GM23248 (cell line): ENCODE measurements around the gene PRRG2. TPM values are rescaled to one million over a fixed set of nuclear protein-coding genes. Genes with fewer than 3 reads are reported as not detected.
"Not testable (repeated sequence)": the region's sequence is repeated elsewhere in the genome, so short reads cannot be mapped to it uniquely, and the experiment has no call there.

Experiments used
- DNase-seq: peaks from one replicate; pipeline ENCODE4 v3.0.0-alpha.2; 2015
- H2AFZ ChIP-seq: fragments of 200-600 bp; sonication (generic); 2 replicates; pipeline ENCODE4 v1.6.1; 2016; ENCODE audit warnings: antibody characterized with exemption
- H3F3A ChIP-seq: fragments of 200-600 bp; sonication (generic); 2 replicates; pipeline ENCODE4 v1.6.1; 2016; ENCODE audit warnings: mild to moderate bottlenecking, antibody characterized with exemption, mixed run types; ENCODE audit not compliant: insufficient read depth
- H3K27ac ChIP-seq: fragments of 200-600 bp; sonication (generic); 2 replicates; pipeline ENCODE4 v1.5.1; 2016; ENCODE audit warnings: mild to moderate bottlenecking
- H3K27me3 ChIP-seq: fragments of 200-600 bp; sonication (generic); replicated peaks from 2 replicates; pipeline ENCODE4 v1.6.1; 2016; ENCODE audit warnings: mild to moderate bottlenecking; ENCODE audit not compliant: insufficient read depth
- H3K36me3 ChIP-seq: fragments of 200-600 bp; sonication (generic); 2 replicates; pipeline ENCODE4 v1.6.1; 2016; ENCODE audit warnings: low read depth, mild to moderate bottlenecking
- H3K4me1 ChIP-seq: fragments of 200-600 bp; sonication (generic); 2 replicates; pipeline ENCODE4 v1.6.1; 2016; ENCODE audit warnings: mild to moderate bottlenecking; ENCODE audit not compliant: insufficient read depth
- H3K4me2 ChIP-seq: fragments of 200-600 bp; sonication (generic); one replicate; pipeline ENCODE4 v1.6.1; 2016; ENCODE audit warnings: mild to moderate bottlenecking; ENCODE audit not compliant: unreplicated experiment
- H3K4me3 ChIP-seq: fragments of 200-600 bp; sonication (generic); 2 replicates; pipeline ENCODE4 v1.5.1; 2016; ENCODE audit warnings: mild to moderate bottlenecking
- H3K79me2 ChIP-seq: fragments of 200-600 bp; sonication (generic); 2 replicates; pipeline ENCODE4 v1.6.1; 2016; ENCODE audit warnings: mild to moderate bottlenecking; ENCODE audit not compliant: insufficient read depth
- H3K9ac ChIP-seq: fragments of 200-600 bp; sonication (generic); 2 replicates; pipeline ENCODE4 v1.6.1; 2016; ENCODE audit warnings: mild to moderate bottlenecking
- H3K9me2 ChIP-seq: fragments of 200-600 bp; sonication (generic); 2 replicates; pipeline ENCODE4 v1.6.1; 2016; ENCODE audit warnings: mixed run types, mild to moderate bottlenecking, moderate library complexity; ENCODE audit not compliant: insufficient read depth
- H3K9me3 ChIP-seq: fragments of 200-600 bp; sonication (generic); one replicate; pipeline ENCODE4 v1.6.1; 2017; ENCODE audit warnings: low read depth
- H4K20me1 ChIP-seq: fragments of 200-600 bp; sonication (generic); 2 replicates; pipeline ENCODE4 v1.6.0; 2016; ENCODE audit not compliant: insufficient read depth
- EZH2 ChIP-seq: fragments of 200-600 bp; sonication (generic); IDR thresholded peaks from 2 replicates; pipeline ENCODE4 v1.6.1; 2018; ENCODE audit warnings: antibody characterized with exemption, mild to moderate bottlenecking; ENCODE audit not compliant: insufficient read depth, poor library complexity, severe bottlenecking
- EZH2phosphoT487 ChIP-seq: fragments of 200-600 bp; sonication (generic); IDR thresholded peaks from 2 replicates; pipeline ENCODE4 v1.6.1; 2018; ENCODE audit warnings: antibody characterized with exemption, moderate library complexity, mild to moderate bottlenecking, low read depth; ENCODE audit not compliant: insufficient read depth
- WGBS, 2 experiments: methylation state at CpG; one replicate each; pipeline ENCODE4 v1.1.6; 2015 to 2017; ENCODE audit warnings: low lambda C conversion rate in 2 of 2, low coverage in 1 of 2; ENCODE audit errors: missing lambda C conversion rate in 2 of 2; 5-methylcytosine and 5-hydroxymethylcytosine counted together
- in situ Hi-C: fragments of 300-500 bp; cut with MboI; formaldehyde crosslinking; loops from 2 replicates; pipeline ENCODE4 v1.15.0; 2020
- polyA plus RNA-seq: library from polyadenylated mRNA; unstranded; fragments of >200 nt; fragmentation: Nextera tagmentation; extraction: Ambion mirVana; gene quantifications from 2 replicates; pipeline ENCODE4 v1.2.1, GENCODE V29; 2016
- total RNA-seq: library from RNA; depleted of rRNA; stranded (reverse); fragments of >200 nt; shearing (Covaris generic); gene quantifications from 2 replicates; pipeline ENCODE4 v1.2.3, GENCODE V29; 2014

The PRRG2 gene
- total and polyA plus RNA-seq, 2 experiments from 2014 or later: 0.13 TPM; not detected in 1

DNA sequence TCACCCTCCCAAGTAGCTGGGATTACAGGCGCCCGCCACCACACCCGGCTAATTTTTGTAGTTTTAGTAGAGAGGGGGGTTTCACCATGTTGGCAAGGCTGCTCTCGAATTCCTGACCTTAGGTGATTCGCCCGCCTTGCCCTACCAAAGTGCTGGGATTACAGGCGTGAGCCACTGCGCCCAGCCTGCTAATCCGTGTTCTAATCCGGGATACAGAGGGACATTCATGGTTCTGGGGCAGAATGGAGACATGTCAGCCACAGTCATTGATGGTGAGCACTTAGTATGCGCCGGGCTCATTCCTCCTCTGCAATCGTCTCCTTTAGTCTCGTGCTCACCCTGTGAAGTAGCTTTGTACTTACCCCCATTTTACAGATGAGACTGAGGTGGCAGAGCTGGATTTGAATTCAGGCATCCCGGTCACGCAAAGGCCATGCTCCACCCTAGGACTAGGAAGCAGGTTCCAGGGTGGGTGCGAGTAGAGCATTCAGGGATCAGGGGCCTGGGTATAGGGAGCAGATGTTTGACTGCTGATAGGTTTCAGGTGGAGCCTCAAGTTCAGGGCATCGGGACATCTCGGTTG lies 50.6 kb downstream of the PRRG2 start:
- no peaks in the 10 kb centered on the region for H3K9me2 ChIP-seq
- 74 to 76% methylated on average over 19 of the region's 19 CpGs for whole genome bisulfite sequencing, 2 experiments
- H3K27me3 ChIP-seq: no peaks in the 10 kb centered on the region
- H2AFZ ChIP-seq: no peak overlapping the region
- peaks cover 9% of the 10 kb centered on the region for H3K4me1 ChIP-seq
- TF ChIP-seq EZH2phosphoT487 (no peak), EZH2 (no peak)
- H3K36me3 ChIP-seq: peaks cover 7% of the 10 kb centered on the region; the same call in 1 of the 2 replicates
- no peak overlapping the region for H3K4me3 ChIP-seq
- H3F3A ChIP-seq: peaks cover 39% of the 10 kb centered on the region
- no peak overlapping the region for H3K9ac ChIP-seq
- DNase-seq: no peak
- H3K27ac ChIP-seq: no peak overlapping the region
- no peaks in the 10 kb centered on the region for H3K9me3 ChIP-seq
- H4K20me1 ChIP-seq: no peaks in the 10 kb centered on the region
- in situ Hi-C loops: no loop called here
- no peaks in the 10 kb centered on the region for H3K79me2 ChIP-seq
- no peak overlapping the region for H3K4me2 ChIP-seq

DNA sequence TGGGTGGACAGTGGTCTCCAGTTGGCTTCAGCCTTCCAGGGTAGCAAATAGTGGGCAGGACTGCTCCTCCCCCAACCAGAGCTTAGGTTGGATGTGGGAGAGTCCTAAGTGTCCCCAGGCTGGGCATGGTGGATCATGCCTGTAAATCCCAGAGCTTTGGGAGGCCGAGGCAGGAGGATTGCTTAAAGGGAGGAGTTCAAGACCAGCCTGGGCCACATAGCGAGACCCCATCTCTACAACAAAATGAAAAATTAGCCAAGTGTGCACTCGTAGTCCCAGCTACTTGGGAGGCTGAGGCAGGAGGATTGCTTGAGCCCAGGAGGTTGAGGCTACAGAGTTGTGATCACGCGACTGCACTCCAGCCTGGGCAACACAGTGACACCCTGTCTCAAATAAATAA lies 51.5 kb downstream of the PRRG2 start:
- Histone ChIP-seq H3K79me2 (peaks cover 3% of the 10 kb centered on the region), H3F3A (peaks cover 39% of the 10 kb centered on the region), H2AFZ (no peak overlapping the region), H3K36me3 (peaks cover 7% of the 10 kb centered on the region; the same call in 1 of the 2 replicates), H3K4me3 (no peak overlapping the region), H4K20me1 (no peaks in the 10 kb centered on the region), H3K9me2 (no peaks in the 10 kb centered on the region), H3K9me3 (no peaks in the 10 kb centered on the region), H3K4me2 (no peak overlapping the region), H3K27ac (no peak overlapping the region), H3K9ac (no peak overlapping the region), H3K27me3 (no peaks in the 10 kb centered on the region), H3K4me1 (peaks cover 9% of the 10 kb centered on the region)
- DNase-seq: no peak
- WGBS, 2 experiments: 88 to 92% methylated on average over 5 of the region's 5 CpGs
- in situ Hi-C loops: no loop called here
- no peak for TF ChIP-seq EZH2phosphoT487
- TF ChIP-seq EZH2: no peak

DNA sequence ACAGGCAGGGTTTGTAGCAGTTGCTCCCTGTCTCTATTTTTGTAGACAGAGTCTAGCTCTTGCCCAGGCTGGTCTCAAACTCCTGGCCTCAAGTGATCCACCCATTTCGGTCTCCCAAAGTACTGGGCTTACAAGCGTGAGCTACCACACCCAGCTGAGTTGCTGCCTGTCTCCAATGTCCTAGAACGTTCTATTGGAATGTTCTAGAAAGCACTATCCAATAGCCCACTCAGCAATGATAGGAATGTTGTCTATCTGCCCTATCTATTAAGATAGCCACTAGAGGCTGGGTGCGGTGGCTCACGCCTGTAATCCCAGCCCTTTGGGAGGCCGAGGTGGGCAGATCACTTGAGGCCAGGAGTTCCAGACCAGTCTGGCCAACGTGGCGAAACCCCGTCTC lies 52.2 kb downstream of the PRRG2 start:
- H3K4me1 ChIP-seq, H3K9ac ChIP-seq, H3K4me3 ChIP-seq, H3K27me3 ChIP-seq, H3K36me3 ChIP-seq, H2AFZ ChIP-seq, H3K79me2 ChIP-seq, H3K9me3 ChIP-seq, H4K20me1 ChIP-seq, in situ Hi-C loops, H3K4me2 ChIP-seq, H3K9me2 ChIP-seq, H3K27ac ChIP-seq: not testable (repeated sequence)
- H3F3A ChIP-seq: peaks cover 39% of the 10 kb centered on the region
- DNase-seq: peak; percentile 18
- WGBS, 2 experiments: 39 to 43% methylated on average over 9 of the region's 9 CpGs

DNA sequence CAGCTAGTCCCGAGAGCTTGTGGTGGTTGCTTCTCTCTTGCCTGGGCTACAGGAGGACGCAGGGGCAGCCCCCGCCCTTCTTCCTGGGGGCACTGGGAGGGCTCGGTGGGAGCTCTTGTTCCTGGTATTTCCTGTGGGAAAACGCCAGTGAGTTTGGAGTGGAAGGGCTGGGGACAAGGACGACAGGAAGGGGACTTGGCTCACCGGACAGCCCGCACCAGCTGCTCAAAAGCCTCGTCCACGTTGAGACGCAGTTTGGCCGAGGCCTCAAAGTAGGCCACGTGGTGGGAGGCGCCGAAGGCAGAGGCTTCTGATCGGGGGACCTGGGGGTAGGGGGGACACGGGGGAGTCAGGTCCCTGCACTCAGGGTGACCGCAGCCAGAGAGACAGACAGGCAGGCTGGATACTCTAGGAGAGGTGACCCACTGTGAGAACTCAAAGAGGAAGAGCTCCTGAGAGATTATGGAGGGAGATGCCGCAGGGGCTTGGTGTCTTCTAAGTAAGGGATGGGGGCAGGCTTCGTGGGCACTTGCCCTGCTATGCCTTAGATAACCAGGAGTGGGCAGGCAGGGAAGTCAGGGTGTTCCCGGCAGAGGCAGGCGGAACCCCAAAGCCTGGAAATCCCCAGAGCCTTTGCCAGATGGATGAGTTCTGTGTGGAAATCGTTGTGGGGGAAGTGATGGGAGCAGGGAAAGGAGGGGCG lies 54.6 kb downstream of the PRRG2 start:
- Histone ChIP-seq H3K4me3 (no peak overlapping the region), H3K4me1 (peaks cover 4% of the 10 kb centered on the region), H4K20me1 (no peaks in the 10 kb centered on the region), H3F3A (peaks cover 24% of the 10 kb centered on the region), H3K27me3 (no peaks in the 10 kb centered on the region), H3K79me2 (peaks cover 24% of the 10 kb centered on the region), H3K36me3 (peaks cover 7% of the 10 kb centered on the region; the same call in 1 of the 2 replicates), H3K9me2 (no peaks in the 10 kb centered on the region), H2AFZ (no peak overlapping the region), H3K9ac (no peak overlapping the region), H3K4me2 (no peak overlapping the region), H3K27ac (no peak overlapping the region), H3K9me3 (no peaks in the 10 kb centered on the region)
- DNase-seq: peak; percentile 43
- in situ Hi-C loops: no loop called here
- 61 to 68% methylated on average over 15 to 24 of the region's 24 CpGs for WGBS, 2 experiments
- TF ChIP-seq EZH2: no peak
- TF ChIP-seq EZH2phosphoT487: no peak
